Duodenal mucosa (tissue), 2 donors: Measurements from ENCODE around the gene PDPR.
"Not testable (repeated sequence)": the region's sequence is repeated elsewhere in the genome, so short reads cannot be mapped to it uniquely, and the experiment has no call there.

Experiments used
- H3K27ac ChIP-seq: one replicate; pipeline ENCODE4 v1.7.0; 2013; ENCODE audit warnings: low read depth, low read length
- H3K27me3 ChIP-seq, 2 donors: one replicate each; pipeline ENCODE4 v1.7.0; 2013; ENCODE audit warnings: low read length in 2 of 2, control low read depth in 1 of 2; ENCODE audit not compliant: insufficient read depth in 2 of 2, control insufficient read depth in 1 of 2
- H3K36me3 ChIP-seq, 2 donors: one replicate each; pipeline ENCODE4 v1.7.0; 2013; ENCODE audit warnings: low read length in 2 of 2, control low read depth in 1 of 2; ENCODE audit not compliant: insufficient read depth in 2 of 2, control insufficient read depth in 1 of 2
- H3K4me1 ChIP-seq, 2 donors: one replicate each; pipeline ENCODE4 v1.7.0; 2013; ENCODE audit warnings: low read length in 2 of 2, control low read depth in 1 of 2; ENCODE audit not compliant: insufficient read depth in 2 of 2, control insufficient read depth in 1 of 2
- H3K4me3 ChIP-seq, 2 donors: one replicate each; pipeline ENCODE4 v1.7.0; 2013; ENCODE audit warnings: low read length in 2 of 2, low read depth in 1 of 2
- H3K9ac ChIP-seq, 2 donors: one replicate each; pipeline ENCODE4 v1.7.0; 2013; ENCODE audit warnings: low read length in 2 of 2, low read depth in 1 of 2
- H3K9me3 ChIP-seq, 2 donors: one replicate each; pipeline ENCODE4 v1.7.0; 2013; ENCODE audit warnings: low read length in 2 of 2, control low read depth in 1 of 2; ENCODE audit not compliant: control insufficient read depth in 1 of 2

Gene PDPR

GRCh38 chr16:70113982-70114826 is at the start of gene PDPR:
Gene PDPR (plus strand): TSS chr16:70114332. CDS start chr16:70120493, 6,161 bp downstream.
- H3K9me3 ChIP-seq, H3K27me3 ChIP-seq, H3K36me3 ChIP-seq, H3K4me1 ChIP-seq: not testable (repeated sequence)
- peak within 1 kb of the TSS; percentile 43 to 80 for H3K9ac ChIP-seq
- peak within 1 kb of the TSS; percentile 61 to 75 for H3K4me3 ChIP-seq
- peak within 1 kb of the TSS; percentile 42 for H3K27ac ChIP-seq

- H3K9me3 ChIP-seq, H3K27me3 ChIP-seq, H3K36me3 ChIP-seq, H3K4me1 ChIP-seq: not testable (repeated sequence)
- Histone ChIP-seq H3K9ac (peak overlapping the region; percentile 69 to 74), H3K27ac (peak overlapping the region; percentile 50), H3K4me3 (peak overlapping the region; percentile 79 to 82)
Measured at GRCh38 chr16:70064841-70065370, 49.2 kb upstream of the PDPR start.

GRCh38 chr16:70065376-70065745 is 48.8 kb upstream of the PDPR start:
- H3K36me3 ChIP-seq, H3K4me1 ChIP-seq, H3K9me3 ChIP-seq, H3K27me3 ChIP-seq: not testable (repeated sequence)
- H3K9ac ChIP-seq, result peak overlapping the region; percentile 69 to 74
- H3K4me3 ChIP-seq, result peak overlapping the region; percentile 79 to 82
- H3K27ac ChIP-seq, result peak overlapping the region; percentile 50

GRCh38 chr16:70065746-70066658 is 48.1 kb upstream of the PDPR start:
- H3K9ac ChIP-seq, H3K9me3 ChIP-seq, H3K27me3 ChIP-seq, H3K36me3 ChIP-seq, H3K4me1 ChIP-seq: not testable (repeated sequence)
- Histone ChIP-seq H3K4me3 (peak overlapping the region; percentile 79 to 82), H3K27ac (peak overlapping the region; percentile 32)

GRCh38 chr16:70066751-70067150 is 47.4 kb upstream of the PDPR start:
- not testable (repeated sequence) for H3K9me3 ChIP-seq, H3K27me3 ChIP-seq, H3K27ac ChIP-seq, H3K9ac ChIP-seq, H3K4me1 ChIP-seq, H3K36me3 ChIP-seq, H3K4me3 ChIP-seq

- not testable (repeated sequence) for H3K27ac ChIP-seq, H3K27me3 ChIP-seq, H3K9me3 ChIP-seq, H3K9ac ChIP-seq, H3K36me3 ChIP-seq, H3K4me1 ChIP-seq, H3K4me3 ChIP-seq
Measured at GRCh38 chr16:70079081-70079480, 35.1 kb upstream of the PDPR start.

- H3K27ac ChIP-seq, H3K27me3 ChIP-seq, H3K36me3 ChIP-seq, H3K9ac ChIP-seq, H3K4me1 ChIP-seq, H3K9me3 ChIP-seq, H3K4me3 ChIP-seq: not testable (repeated sequence)
Measured at GRCh38 chr16:70081219-70081618, 32.9 kb upstream of the PDPR start.

- not testable (repeated sequence) for H3K27me3 ChIP-seq, H3K36me3 ChIP-seq, H3K9ac ChIP-seq, H3K9me3 ChIP-seq, H3K27ac ChIP-seq, H3K4me3 ChIP-seq, H3K4me1 ChIP-seq
Measured at GRCh38 chr16:70083931-70084330, 30.2 kb upstream of the PDPR start.

GRCh38 chr16:70088160-70088559 is 26.0 kb upstream of the PDPR start:
- not testable (repeated sequence) for H3K9me3 ChIP-seq, H3K36me3 ChIP-seq, H3K27ac ChIP-seq, H3K9ac ChIP-seq, H3K4me1 ChIP-seq, H3K4me3 ChIP-seq, H3K27me3 ChIP-seq

GRCh38 chr16:70088877-70089276 is 25.3 kb upstream of the PDPR start:
- H3K4me1 ChIP-seq, H3K4me3 ChIP-seq, H3K36me3 ChIP-seq, H3K27me3 ChIP-seq, H3K9me3 ChIP-seq, H3K27ac ChIP-seq, H3K9ac ChIP-seq: not testable (repeated sequence)
